ENCODE results near the gene CD48.
"Not testable (repeated sequence)": the region's sequence is repeated elsewhere in the genome, so short reads cannot be mapped to it uniquely, and the experiment has no call there.

The CD48 gene

GRCh38 chr1:160714034-160714648 is 2.5 kb upstream of the CD48 start:
- not testable (repeated sequence) for H3K4me1 ChIP-seq (ENCODE audit: control insufficient read depth, insufficient read depth, low read depth, low read length); H3K9me3 ChIP-seq (ENCODE audit: control insufficient read depth, low read length); H3K23ac ChIP-seq (ENCODE audit: low read length in 2 of 2); H2BK15ac ChIP-seq (ENCODE audit: low read depth, poor library complexity, severe bottlenecking); H3K4me2 ChIP-seq (ENCODE audit: low read length, poor library complexity, severe bottlenecking); H2BK120ac ChIP-seq (ENCODE audit: low read depth, low read length); H4K8ac ChIP-seq (ENCODE audit: low read length); H4K91ac ChIP-seq (ENCODE audit: low read length); H3K36me3 ChIP-seq (ENCODE audit: control insufficient read depth in 1 of 2, insufficient read depth in 2 of 2, low read depth in 1 of 2, low read length in 2 of 2); H3K14ac ChIP-seq (ENCODE audit: low read length in 2 of 2); H3K27ac ChIP-seq (ENCODE audit: low read length, poor library complexity, severe bottlenecking); H3K4ac ChIP-seq (ENCODE audit: low read depth in 1 of 2, low read length in 2 of 2); H3K9ac ChIP-seq (ENCODE audit: low read length); H3K18ac ChIP-seq (ENCODE audit: low read depth in 1 of 2, low read length in 2 of 2); H3K79me1 ChIP-seq (replicated peaks; ENCODE audit: low read length, poor library complexity, severe bottlenecking); H2AK5ac ChIP-seq (ENCODE audit: low read length, severe bottlenecking); H2BK5ac ChIP-seq (ENCODE audit: low read depth, low read length, poor library complexity, severe bottlenecking); H3K4me3 ChIP-seq (ENCODE audit: insufficient read depth in 1 of 2, low read depth in 1 of 2, low read length in 2 of 2); H2AFZ ChIP-seq (ENCODE audit: low read depth, low read length); DNase-seq; H2BK12ac ChIP-seq (ENCODE audit: low read length in 2 of 2)
- H3K27me3 ChIP-seq (ENCODE audit: control insufficient read depth in 1 of 2, insufficient read depth in 1 of 2, low read length in 2 of 2): peaks cover 18 to 32% of the 10 kb centered on the region in 2 experiments
- 60% methylated on average over 5 of the region's 5 CpGs for WGBS

GRCh38 chr1:160713161-160713560 is 1.5 kb upstream of the CD48 start:
- H2BK12ac ChIP-seq (ENCODE audit: low read length in 2 of 2): no peak overlapping the region
- no peaks in the 10 kb centered on the region for H3K9me3 ChIP-seq (ENCODE audit: control insufficient read depth, low read length)
- H4K8ac ChIP-seq (ENCODE audit: low read length): no peak overlapping the region
- no peak overlapping the region for H3K14ac ChIP-seq (ENCODE audit: low read length in 2 of 2)
- H2BK5ac ChIP-seq (ENCODE audit: low read depth, low read length, poor library complexity, severe bottlenecking): no peak overlapping the region
- H3K27ac ChIP-seq (ENCODE audit: low read length, poor library complexity, severe bottlenecking): no peak overlapping the region
- WGBS: 69% methylated on average over 1 of the region's 1 CpG
- no peak overlapping the region for H3K4me2 ChIP-seq (ENCODE audit: low read length, poor library complexity, severe bottlenecking)
- DNase-seq: no peak
- H3K4me1 ChIP-seq (ENCODE audit: control insufficient read depth, insufficient read depth, low read depth, low read length): no peaks in the 10 kb centered on the region
- H2BK15ac ChIP-seq (ENCODE audit: low read depth, poor library complexity, severe bottlenecking): no peak overlapping the region
- H3K18ac ChIP-seq (ENCODE audit: low read depth in 1 of 2, low read length in 2 of 2): no peak overlapping the region
- H3K9ac ChIP-seq (ENCODE audit: low read length): no peak overlapping the region
- no peak overlapping the region for H3K4ac ChIP-seq (ENCODE audit: low read depth in 1 of 2, low read length in 2 of 2)
- H2AK5ac ChIP-seq (ENCODE audit: low read length, severe bottlenecking): no peak overlapping the region
- H4K91ac ChIP-seq (ENCODE audit: low read length): no peak overlapping the region
- H2BK120ac ChIP-seq (ENCODE audit: low read depth, low read length): no peak overlapping the region
- H3K23ac ChIP-seq (ENCODE audit: low read length in 2 of 2): no peak overlapping the region
- H2AFZ ChIP-seq (ENCODE audit: low read depth, low read length): no peak overlapping the region
- peaks cover 15 to 31% of the 10 kb centered on the region in 2 experiments for H3K27me3 ChIP-seq (ENCODE audit: control insufficient read depth in 1 of 2, insufficient read depth in 1 of 2, low read length in 2 of 2)
- H3K79me1 ChIP-seq (replicated peaks; ENCODE audit: low read length, poor library complexity, severe bottlenecking): no peaks in the 10 kb centered on the region
- no peak overlapping the region for H3K4me3 ChIP-seq (ENCODE audit: insufficient read depth in 1 of 2, low read depth in 1 of 2, low read length in 2 of 2)
- H3K36me3 ChIP-seq (ENCODE audit: control insufficient read depth in 1 of 2, insufficient read depth in 2 of 2, low read depth in 1 of 2, low read length in 2 of 2): no peaks in the 10 kb centered on the region

GRCh38 chr1:160712525-160713080 is 981 bp upstream of the CD48 start:
- H3K23ac ChIP-seq (ENCODE audit: low read length in 2 of 2); H2AFZ ChIP-seq (ENCODE audit: low read depth, low read length); H3K9me3 ChIP-seq (ENCODE audit: control insufficient read depth, low read length); H3K14ac ChIP-seq (ENCODE audit: low read length in 2 of 2); H3K4me1 ChIP-seq (ENCODE audit: control insufficient read depth, insufficient read depth, low read depth, low read length); H2BK15ac ChIP-seq (ENCODE audit: low read depth, poor library complexity, severe bottlenecking); H2BK120ac ChIP-seq (ENCODE audit: low read depth, low read length); H4K91ac ChIP-seq (ENCODE audit: low read length); H3K9ac ChIP-seq (ENCODE audit: low read length); H3K4me3 ChIP-seq (ENCODE audit: insufficient read depth in 1 of 2, low read depth in 1 of 2, low read length in 2 of 2); H2BK12ac ChIP-seq (ENCODE audit: low read length in 2 of 2); H2BK5ac ChIP-seq (ENCODE audit: low read depth, low read length, poor library complexity, severe bottlenecking); H3K18ac ChIP-seq (ENCODE audit: low read depth in 1 of 2, low read length in 2 of 2); H4K8ac ChIP-seq (ENCODE audit: low read length); H2AK5ac ChIP-seq (ENCODE audit: low read length, severe bottlenecking); H3K27ac ChIP-seq (ENCODE audit: low read length, poor library complexity, severe bottlenecking); DNase-seq; H3K4ac ChIP-seq (ENCODE audit: low read depth in 1 of 2, low read length in 2 of 2); H3K79me1 ChIP-seq (replicated peaks; ENCODE audit: low read length, poor library complexity, severe bottlenecking); H3K4me2 ChIP-seq (ENCODE audit: low read length, poor library complexity, severe bottlenecking); H3K36me3 ChIP-seq (ENCODE audit: control insufficient read depth in 1 of 2, insufficient read depth in 2 of 2, low read depth in 1 of 2, low read length in 2 of 2): not testable (repeated sequence)
- peaks cover 9 to 34% of the 10 kb centered on the region in 2 experiments for H3K27me3 ChIP-seq (ENCODE audit: control insufficient read depth in 1 of 2, insufficient read depth in 1 of 2, low read length in 2 of 2)
- WGBS: 83% methylated on average over 4 of the region's 5 CpGs

GRCh38 chr1:160711276-160711601 is 383 bp downstream of the CD48 start:
- H2AK5ac ChIP-seq (ENCODE audit: low read length, severe bottlenecking): no peak overlapping the region
- H3K9ac ChIP-seq (ENCODE audit: low read length): no peak overlapping the region
- peak overlapping the region; percentile 15 for H4K8ac ChIP-seq (ENCODE audit: low read length)
- WGBS: 62% methylated on average over 2 of the region's 2 CpGs
- no peak overlapping the region for H3K4ac ChIP-seq (ENCODE audit: low read depth in 1 of 2, low read length in 2 of 2)
- H3K18ac ChIP-seq (ENCODE audit: low read depth in 1 of 2, low read length in 2 of 2): no peak overlapping the region
- H3K14ac ChIP-seq (ENCODE audit: low read length in 2 of 2): no peak overlapping the region
- no peak overlapping the region for H2BK12ac ChIP-seq (ENCODE audit: low read length in 2 of 2)
- H3K79me1 ChIP-seq (replicated peaks; ENCODE audit: low read length, poor library complexity, severe bottlenecking): no peaks in the 10 kb centered on the region
- no peak overlapping the region for H2BK15ac ChIP-seq (ENCODE audit: low read depth, poor library complexity, severe bottlenecking)
- H3K27me3 ChIP-seq (ENCODE audit: control insufficient read depth in 1 of 2, insufficient read depth in 1 of 2, low read length in 2 of 2): peaks cover 5 to 34% of the 10 kb centered on the region in 2 experiments
- no peak overlapping the region for H3K27ac ChIP-seq (ENCODE audit: low read length, poor library complexity, severe bottlenecking)
- H2BK5ac ChIP-seq (ENCODE audit: low read depth, low read length, poor library complexity, severe bottlenecking): no peak overlapping the region
- no peak overlapping the region for H2AFZ ChIP-seq (ENCODE audit: low read depth, low read length)
- no peak overlapping the region for H3K4me3 ChIP-seq (ENCODE audit: insufficient read depth in 1 of 2, low read depth in 1 of 2, low read length in 2 of 2)
- H3K23ac ChIP-seq (ENCODE audit: low read length in 2 of 2): no peak overlapping the region
- H3K36me3 ChIP-seq (ENCODE audit: control insufficient read depth in 1 of 2, insufficient read depth in 2 of 2, low read depth in 1 of 2, low read length in 2 of 2): no peaks in the 10 kb centered on the region
- H3K4me1 ChIP-seq (ENCODE audit: control insufficient read depth, insufficient read depth, low read depth, low read length): no peaks in the 10 kb centered on the region
- H4K91ac ChIP-seq (ENCODE audit: low read length): no peak overlapping the region
- DNase-seq: no peak
- no peaks in the 10 kb centered on the region for H3K9me3 ChIP-seq (ENCODE audit: control insufficient read depth, low read length)
- H2BK120ac ChIP-seq (ENCODE audit: low read depth, low read length): no peak overlapping the region
- H3K4me2 ChIP-seq (ENCODE audit: low read length, poor library complexity, severe bottlenecking): no peak overlapping the region

Data from mesenchymal stem cell (in vitro differentiated cells and primary cell).